SK-N-SH treated with all-trans-retinoic acid at 6 μM for 48 hours (cell line): ENCODE results near the gene S100A4.
"Not testable (repeated sequence)": the region's sequence is repeated elsewhere in the genome, so short reads cannot be mapped to it uniquely, and the experiment has no call there.

ENCODE experiments used
- CREB5 ChIP-seq: fragments of 250-450 bp; sonication (Bioruptor Pico); IDR thresholded peaks from 2 replicates; pipeline ENCODE4 v1.5.1; 2020; ENCODE audit warnings: low read depth, mild to moderate bottlenecking, moderate library complexity
- ESRRG ChIP-seq: fragments of 250-450 bp; sonication (Bioruptor Pico); IDR thresholded peaks from 2 replicates; pipeline ENCODE4 v1.6.1; 2021; ENCODE audit warnings: mild to moderate bottlenecking
- OSR1 ChIP-seq: fragments of 250-450 bp; sonication (Bioruptor Pico); IDR thresholded peaks from 2 replicates; pipeline ENCODE4 v1.8.0; 2022; ENCODE audit warnings: moderate library complexity, mild to moderate bottlenecking, inconsistent platforms
- PATZ1 ChIP-seq: fragments of 250-450 bp; sonication (Bioruptor Pico); IDR thresholded peaks from 2 replicates; pipeline ENCODE4 v1.8.0; 2020; ENCODE audit warnings: mild to moderate bottlenecking, moderate library complexity, borderline replicate concordance
- PPARA ChIP-seq: fragments of 250-450 bp; sonication (Bioruptor Pico); IDR thresholded peaks from 2 replicates; pipeline ENCODE4 v1.5.0; 2020; ENCODE audit warnings: mild to moderate bottlenecking, borderline replicate concordance
- RARB ChIP-seq: fragments of 250-450 bp; sonication (Bioruptor Pico); IDR thresholded peaks from 2 replicates; pipeline ENCODE4 v1.8.0; 2021; ENCODE audit warnings: mild to moderate bottlenecking, moderate library complexity

DNA sequence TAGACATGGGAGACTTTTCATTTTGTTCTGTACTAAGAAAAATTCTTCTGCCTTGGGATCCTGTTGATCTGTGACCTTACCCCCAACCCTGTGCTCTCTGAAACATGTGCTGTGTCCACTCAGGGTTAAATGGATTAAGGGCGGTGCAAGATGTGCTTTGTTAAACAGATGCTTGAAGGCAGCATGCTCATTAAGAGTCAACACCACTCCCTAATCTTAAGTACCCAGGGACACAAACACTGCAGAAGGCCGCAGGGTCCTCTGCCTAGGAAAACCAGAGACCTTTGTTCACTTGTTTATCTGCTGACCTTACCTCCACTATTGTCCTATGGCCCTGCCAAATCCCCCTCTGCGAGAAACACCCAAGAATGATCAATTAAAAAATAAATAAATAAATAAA is 37.9 kb upstream of the S100A4 start:
- not testable (repeated sequence) for TF ChIP-seq CREB5, OSR1, PPARA, ESRRG, RARB, PATZ1 (CRISPR knock-in tag)
